Bronchial epithelial cell (primary cell): ENCODE results near the gene KRTAP22-2. TPM values are rescaled to one million over a fixed set of nuclear protein-coding genes. Genes with fewer than 3 reads are reported as not detected.

Experiments
- DNase-seq: peaks from one replicate; pipeline ENCODE4 v3.0.0-alpha.2; 2010; ENCODE audit warnings: low read depth
- FAIRE-seq: peaks from 2 replicates; lab custom pipeline; 2011; peaks lifted over from hg19 to GRCh38; lab: Jason Lieb, UNC
- H3K27me3 ChIP-seq: 2 replicates; pipeline ENCODE4 v1.5.1; 2011; ENCODE audit warnings: low read length; ENCODE audit not compliant: control insufficient read depth, insufficient read depth
- H3K36me3 ChIP-seq: 2 replicates; pipeline ENCODE4 v1.5.1; 2011; ENCODE audit warnings: low read length; ENCODE audit not compliant: control insufficient read depth, insufficient read depth
- H3K4me3 ChIP-seq: 2 replicates; pipeline ENCODE4 v1.5.1; 2011; ENCODE audit warnings: mild to moderate bottlenecking, low read depth, low read length, control low read depth
- CTCF ChIP-seq: IDR thresholded peaks from 2 replicates; pipeline ENCODE4 v1.5.1; 2011; ENCODE audit warnings: mild to moderate bottlenecking, moderate library complexity, low read length, control low read depth, inconsistent platforms; ENCODE audit not compliant: insufficient read depth, severe bottlenecking
- total RNA-seq: library from RNA; depleted of rRNA; stranded (reverse); fragments of >200 nt; gene quantifications from 2 replicates; pipeline ENCODE4 v1.2.1, GENCODE V29; 2014

Gene KRTAP22-2
- total RNA-seq, 1 donor from 2014 or later = not detected

GRCh38 chr21:30541764-30542163 is 48.4 kb downstream of the KRTAP22-2 start, which contains the start of gene KRTAP19-6:
KRTAP19-6 (minus strand) TSS chr21:30541864; CDS start chr21:30541833, 31 bp downstream.
- no peak for TF ChIP-seq CTCF
- DNase-seq = no peak
- FAIRE-seq = no peak
- Histone ChIP-seq H3K36me3 (no peaks in the 10 kb centered on the region), H3K27me3 (no peaks in the 10 kb centered on the region), H3K4me3 (no peak within 1 kb of the TSS)

Other genes with a start within 250 kb of the KRTAP22-2 start
- gene KRTAP23-1, start 241.8 kb downstream of the KRTAP22-2 start, total RNA-seq = not detected in 2 replicates
- gene KRTAP13-2, start 218.1 kb downstream of the KRTAP22-2 start, total RNA-seq = not detected in 2 replicates
- gene KRTAP13-1, start 194.4 kb downstream of the KRTAP22-2 start, total RNA-seq = not detected in 2 replicates
- not detected in 2 replicates for gene KRTAP13-3, start 164.5 kb downstream of the KRTAP22-2 start, total RNA-seq
- gene KRTAP13-4, start 160.2 kb downstream of the KRTAP22-2 start, total RNA-seq = not detected in 2 replicates
- not detected in 2 replicates for gene KRTAP15-1, start 150.1 kb downstream of the KRTAP22-2 start, total RNA-seq
- not detected in 2 replicates for gene KRTAP19-1, start 110.0 kb downstream of the KRTAP22-2 start, total RNA-seq
- not detected in 2 replicates for gene KRTAP19-2, start 103.0 kb downstream of the KRTAP22-2 start, total RNA-seq
- gene KRTAP19-3, start 98.4 kb downstream of the KRTAP22-2 start, total RNA-seq = not detected in 2 replicates
- not detected in 2 replicates for gene KRTAP19-4, start 93.2 kb downstream of the KRTAP22-2 start, total RNA-seq
- gene KRTAP19-5, start 88.3 kb downstream of the KRTAP22-2 start, total RNA-seq = not detected in 2 replicates
- not detected in 2 replicates for gene KRTAP19-6, start 48.5 kb downstream of the KRTAP22-2 start, total RNA-seq
- gene KRTAP19-7, start 29.1 kb downstream of the KRTAP22-2 start, total RNA-seq = not detected in 2 replicates
- gene KRTAP6-3, start 2.0 kb upstream of the KRTAP22-2 start, total RNA-seq = not detected in 2 replicates
- gene KRTAP6-2, start 8.5 kb upstream of the KRTAP22-2 start, total RNA-seq = not detected in 2 replicates
- gene KRTAP22-1, start 10.7 kb upstream of the KRTAP22-2 start, total RNA-seq = not detected in 2 replicates
- not detected in 2 replicates for gene KRTAP6-1, start 23.5 kb upstream of the KRTAP22-2 start, total RNA-seq
- not detected in 2 replicates for gene KRTAP20-1, start 26.0 kb upstream of the KRTAP22-2 start, total RNA-seq
- gene KRTAP20-4, start 30.2 kb upstream of the KRTAP22-2 start, total RNA-seq = not detected in 2 replicates
- gene KRTAP20-2, start 44.8 kb upstream of the KRTAP22-2 start, total RNA-seq = not detected in 2 replicates
- gene KRTAP20-3, start 52.5 kb upstream of the KRTAP22-2 start, total RNA-seq = not detected in 2 replicates
- not detected in 2 replicates for gene KRTAP21-3, start 128.4 kb upstream of the KRTAP22-2 start, total RNA-seq
- not detected in 2 replicates for gene KRTAP21-2, start 156.9 kb upstream of the KRTAP22-2 start, total RNA-seq
- not detected in 2 replicates for gene KRTAP21-1, start 165.0 kb upstream of the KRTAP22-2 start, total RNA-seq
- gene KRTAP8-1, start 222.9 kb upstream of the KRTAP22-2 start, total RNA-seq = not detected in 2 replicates
- not detected in 2 replicates for gene KRTAP7-1, start 239.4 kb upstream of the KRTAP22-2 start, total RNA-seq